ENCODE data around the gene HASPIN.

DNA sequence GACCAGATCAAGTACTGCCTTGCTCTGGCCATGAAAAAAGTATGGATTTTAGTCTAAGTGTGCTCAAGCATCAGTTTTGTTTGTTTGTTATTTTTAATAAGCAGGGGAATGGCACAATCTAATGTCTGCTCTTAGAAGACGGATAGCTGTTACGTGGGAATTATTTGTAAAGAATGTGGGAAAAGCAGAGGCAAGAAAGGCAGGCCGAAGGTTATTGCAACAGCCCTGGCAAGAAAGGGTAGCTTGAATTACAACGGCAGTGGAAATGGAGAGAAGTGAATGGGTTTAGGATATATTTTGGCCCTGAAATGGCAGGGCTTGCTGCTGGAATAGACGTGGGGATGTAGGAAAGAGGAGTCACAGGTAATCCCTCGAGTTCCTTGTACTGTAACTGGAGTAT lies 987 bp upstream of the HASPIN start:
- no peak for TF ChIP-seq CTCF (IDR thresholded peaks at IDR 0.05; ENCODE audit: low read length)
- TF ChIP-seq EZH2 (IDR thresholded peaks at IDR 0.05; ENCODE audit: borderline replicate concordance, low read length): no peak

Data from OCI-LY1 (cell line).